Hepatocyte (in vitro differentiated cells): ENCODE results near the gene ANKRD37. TPM values are rescaled to one million over a fixed set of nuclear protein-coding genes. Genes with fewer than 3 reads are reported as not detected.

Experiments
- DNase-seq: peaks from one replicate; pipeline ENCODE4 v3.0.0-alpha.2; 2016; ENCODE audit warnings: low spot score
- H2AFZ ChIP-seq: fragments of 200-600 bp; sonication (generic); 2 replicates; pipeline ENCODE4 v1.6.0; 2016; ENCODE audit warnings: antibody characterized with exemption, mild to moderate bottlenecking
- H3K27ac ChIP-seq: fragments of 200-600 bp; sonication (generic); 2 replicates; pipeline ENCODE4 v1.5.1; 2016; ENCODE audit warnings: mild to moderate bottlenecking
- H3K27me3 ChIP-seq: fragments of 200-600 bp; sonication (generic); 2 replicates; pipeline ENCODE4 v1.6.1; 2016
- H3K36me3 ChIP-seq: fragments of 200-600 bp; sonication (generic); replicated peaks from 2 replicates; pipeline ENCODE4 v1.5.1; 2016; ENCODE audit warnings: low read depth; ENCODE audit not compliant: insufficient read depth
- H3K4me1 ChIP-seq: fragments of 200-600 bp; sonication (generic); 2 replicates; pipeline ENCODE4 v1.5.1; 2016; ENCODE audit warnings: mild to moderate bottlenecking, moderate library complexity; ENCODE audit not compliant: insufficient read depth
- H3K4me2 ChIP-seq: fragments of 200-600 bp; sonication (generic); 2 replicates; pipeline ENCODE4 v1.6.0; 2016
- H3K4me3 ChIP-seq: fragments of 200-600 bp; sonication (generic); 2 replicates; pipeline ENCODE4 v1.5.1; 2016; ENCODE audit warnings: mild to moderate bottlenecking
- H3K79me2 ChIP-seq: fragments of 200-600 bp; sonication (generic); 2 replicates; pipeline ENCODE4 v1.6.0; 2017; ENCODE audit warnings: mild to moderate bottlenecking
- H3K9me2 ChIP-seq: fragments of 200-600 bp; sonication (generic); replicated peaks from 2 replicates; pipeline ENCODE4 v1.6.0; 2017; ENCODE audit warnings: mild to moderate bottlenecking; ENCODE audit not compliant: insufficient read depth
- H3K9me3 ChIP-seq: fragments of 200-600 bp; sonication (generic); 2 replicates; pipeline ENCODE4 v1.5.1; 2016; ENCODE audit warnings: low read depth, mild to moderate bottlenecking
- H4K20me1 ChIP-seq: fragments of 200-600 bp; sonication (generic); 2 replicates; pipeline ENCODE4 v1.6.0; 2016; ENCODE audit warnings: mild to moderate bottlenecking; ENCODE audit not compliant: insufficient read depth, poor library complexity, severe bottlenecking
- CTCF ChIP-seq: fragments of 200-600 bp; sonication (generic); IDR thresholded peaks from 2 replicates; pipeline ENCODE4 v1.5.1; 2016; ENCODE audit warnings: antibody characterized with exemption, mild to moderate bottlenecking; ENCODE audit not compliant: poor library complexity
- EZH2 ChIP-seq: fragments of 200-600 bp; sonication (generic); IDR thresholded peaks from 2 replicates; pipeline ENCODE4 v1.6.1; 2016; ENCODE audit warnings: antibody characterized with exemption, mild to moderate bottlenecking, borderline replicate concordance
- EZH2phosphoT487 ChIP-seq: fragments of 200-600 bp; sonication (generic); IDR thresholded peaks from one replicate; pipeline ENCODE4 v1.6.1; 2018; ENCODE audit warnings: antibody characterized with exemption, mild to moderate bottlenecking, low read depth, moderate library complexity; ENCODE audit not compliant: unreplicated experiment, severe bottlenecking
- WGBS: methylation state at CpG from one replicate; pipeline ENCODE4 v1.1.6; 2016; ENCODE audit warnings: low lambda C conversion rate; ENCODE audit errors: missing lambda C conversion rate; 5-methylcytosine and 5-hydroxymethylcytosine counted together
- polyA plus RNA-seq: library from polyadenylated mRNA; unstranded; fragments of >200 nt; fragmentation: Nextera tagmentation; extraction: Ambion mirVana; gene quantifications from 2 replicates; pipeline ENCODE4 v1.2.1, GENCODE V29; 2016
- total RNA-seq: library from RNA; depleted of rRNA; stranded (reverse); fragments of >200 nt; gene quantifications from 2 replicates; pipeline ENCODE4 v1.2.3, GENCODE V29; 2014

The ANKRD37 gene
- total and polyA plus RNA-seq, 2 experiments from 2014 or later = 1.7 to 8.6 TPM

DNA sequence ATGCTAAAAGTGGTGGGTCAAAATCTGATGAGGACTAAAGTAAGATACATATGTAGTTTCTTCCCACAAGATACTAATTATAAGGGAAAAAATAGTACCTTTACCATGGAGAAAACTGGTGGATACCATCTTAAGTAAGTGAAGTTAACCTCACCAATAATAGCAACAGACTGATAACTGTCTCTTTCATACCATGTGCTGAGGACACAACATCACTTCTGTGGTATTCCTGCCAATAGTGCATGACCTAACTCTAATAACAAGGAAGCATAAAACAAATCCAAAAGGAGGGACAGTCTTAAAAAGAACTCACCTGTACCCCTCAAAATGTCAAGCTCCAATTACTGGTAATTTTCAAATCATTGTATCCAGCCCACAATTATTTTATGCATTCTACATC lies 20.3 kb downstream of the ANKRD37 start:
- Histone ChIP-seq H3K9me3 (no peaks in the 10 kb centered on the region), H3K4me3 (no peak overlapping the region), H3K9me2 (no peaks in the 10 kb centered on the region), H2AFZ (no peak overlapping the region), H3K27me3 (no peaks in the 10 kb centered on the region), H3K4me2 (no peak overlapping the region), H3K79me2 (peaks cover 6% of the 10 kb centered on the region), H3K4me1 (no peaks in the 10 kb centered on the region), H4K20me1 (no peaks in the 10 kb centered on the region), H3K36me3 (no peaks in the 10 kb centered on the region), H3K27ac (no peak overlapping the region)
- TF ChIP-seq CTCF (no peak), EZH2 (no peak), EZH2phosphoT487 (no peak)
- DNase-seq = no peak

- Histone ChIP-seq H3K9me2 (no peaks in the 10 kb centered on the region), H2AFZ (no peak overlapping the region), H3K27me3 (no peaks in the 10 kb centered on the region), H3K79me2 (peaks cover 34% of the 10 kb centered on the region), H3K36me3 (no peaks in the 10 kb centered on the region), H3K9me3 (no peaks in the 10 kb centered on the region), H3K27ac (no peak overlapping the region), H3K4me3 (no peak overlapping the region), H4K20me1 (no peaks in the 10 kb centered on the region), H3K4me2 (no peak overlapping the region), H3K4me1 (peaks cover 8% of the 10 kb centered on the region)
- 78% methylated on average over 2 of the region's 2 CpGs for WGBS
- no peak for TF ChIP-seq EZH2
- no peak for TF ChIP-seq CTCF
- no peak for TF ChIP-seq EZH2phosphoT487
- no peak for DNase-seq
These were observed 24.9 kb downstream of the ANKRD37 start for GRCh38 chr4:185421366-185422124.

DNA sequence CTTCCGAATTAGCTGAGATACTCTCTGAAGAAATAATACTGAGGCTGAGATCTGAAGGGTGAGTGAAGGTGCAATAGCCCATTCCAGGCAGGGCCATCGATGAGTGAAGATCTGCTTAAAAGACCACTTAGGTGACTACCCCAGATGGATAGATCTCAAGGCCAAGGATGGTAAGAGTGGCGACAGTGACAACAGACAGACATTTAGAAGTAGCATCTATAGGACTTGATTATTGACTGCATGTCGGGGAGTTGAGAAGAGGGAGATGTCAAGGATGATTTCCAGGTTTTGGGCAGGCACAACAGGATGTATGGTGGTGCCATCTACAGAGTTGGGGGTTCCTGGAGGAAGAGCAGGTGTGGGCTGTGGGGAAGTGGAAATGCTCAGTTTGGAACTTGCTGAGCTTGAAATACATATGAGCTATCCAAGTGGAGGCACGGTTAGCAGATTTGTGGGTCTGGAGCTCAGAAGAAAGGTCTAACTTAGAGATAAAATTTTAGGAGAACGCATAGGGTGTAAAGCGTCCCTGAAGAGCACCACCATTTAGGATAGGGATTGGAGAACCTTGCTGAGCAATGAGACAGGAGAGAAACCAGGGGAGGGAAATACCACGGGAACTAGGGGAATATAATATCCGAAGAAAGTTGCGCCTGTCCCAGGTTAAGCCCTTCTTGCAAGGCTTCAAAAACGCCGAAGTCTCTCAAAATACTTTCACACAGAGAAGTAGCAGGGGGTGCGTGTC lies 28.4 kb downstream of the ANKRD37 start:
- Histone ChIP-seq H3K9me2 (no peaks in the 10 kb centered on the region), H3K4me2 (peak overlapping the region; percentile 87), H3K36me3 (no peaks in the 10 kb centered on the region), H3K27me3 (no peaks in the 10 kb centered on the region), H3K27ac (peak overlapping the region; percentile 98), H3K79me2 (peaks cover 34% of the 10 kb centered on the region), H4K20me1 (no peaks in the 10 kb centered on the region), H3K9me3 (no peaks in the 10 kb centered on the region), H3K4me1 (peaks cover 8% of the 10 kb centered on the region), H3K4me3 (peak overlapping the region; percentile 59), H2AFZ (peak overlapping the region; percentile 82)
- WGBS = 23% methylated on average over 13 of the region's 13 CpGs
- no peak for DNase-seq
- no peak for TF ChIP-seq EZH2phosphoT487
- TF ChIP-seq CTCF = no peak
- TF ChIP-seq EZH2 = no peak
